ENCODE measurements around the gene ZNF414. TPM values are rescaled to one million over a fixed set of nuclear protein-coding genes. Genes with fewer than 3 reads are reported as not detected.

The ZNF414 gene
- total RNA-seq, 4 donors from 2014 or later, result 9.1 to 44.3 (median 34.4) TPM

DNA sequence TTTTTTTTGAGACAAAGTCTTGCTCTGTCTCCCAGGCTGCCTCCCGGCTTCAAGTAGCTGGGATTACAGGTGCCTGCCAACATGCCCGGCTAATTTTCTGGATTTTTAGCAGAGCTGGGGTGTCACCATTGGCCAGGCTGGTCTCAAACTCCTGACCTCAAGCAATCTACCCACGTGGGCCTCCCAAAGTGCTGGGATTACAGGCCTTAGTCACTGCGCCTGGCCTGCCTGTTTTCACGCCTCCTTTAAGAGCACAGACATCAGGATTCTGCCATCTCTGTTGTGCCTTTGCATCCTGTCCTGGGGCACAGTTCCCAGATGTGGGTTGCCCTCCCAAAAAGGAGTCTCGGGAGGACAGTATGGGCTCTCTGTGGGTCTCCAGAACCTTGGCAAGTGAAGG is 9.0 kb downstream of the ZNF414 start:
- Histone ChIP-seq H3K4me1 (peaks cover 5 to 11% of the 10 kb centered on the region in 2 donors), H3K27me3 (no peaks in the 10 kb centered on the region), H3K9me3 (no peaks in the 10 kb centered on the region), H3K4me3 (replicated peaks in 1 of 3) (no peak overlapping the region), H3K27ac (no peak overlapping the region), H3K36me3 (no peaks in the 10 kb centered on the region)
- no peak for DNase-seq
- 80 to 87% methylated on average over 6 of the region's 6 CpGs for WGBS, 2 donors
- intact Hi-C loops (cut with DNase I), result loop anchor here (5.0 kb wide), 1 partner anchor 153 kb away; no protein-coding TSS in a partner anchor
- TF ChIP-seq CTCF (IDR thresholded peaks at IDR 0.05) (no peak), POLR2A (IDR thresholded peaks at IDR 0.05) (no peak)

DNA sequence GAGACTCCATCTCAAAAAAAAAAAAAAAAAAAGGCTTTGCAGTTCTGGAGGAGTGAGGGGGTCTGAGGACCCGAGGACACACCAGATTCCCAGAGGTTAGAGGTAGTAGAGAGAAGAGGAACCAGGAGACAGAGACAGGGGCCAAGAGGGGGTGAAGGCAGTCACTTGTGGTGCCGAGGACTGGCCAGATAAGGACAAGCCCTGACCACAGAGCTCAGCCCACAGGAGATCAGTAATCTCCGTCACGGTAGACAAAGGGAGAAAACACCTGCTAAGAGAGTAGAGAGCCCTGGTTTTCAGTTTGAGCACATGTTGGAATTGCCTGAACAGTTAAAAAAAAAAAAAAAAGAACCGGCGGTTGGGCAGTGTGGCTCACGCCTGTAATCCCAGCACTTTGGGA is 9.8 kb downstream of the ZNF414 start:
- Histone ChIP-seq H3K27ac (no peak overlapping the region), H3K36me3 (no peaks in the 10 kb centered on the region), H3K9me3 (no peaks in the 10 kb centered on the region), H3K27me3 (no peaks in the 10 kb centered on the region), H3K4me3 (replicated peaks in 1 of 3) (no peak overlapping the region), H3K4me1 (peaks cover 5 to 11% of the 10 kb centered on the region in 2 donors)
- 90 to 92% methylated on average over 7 of the region's 7 CpGs for WGBS, 2 donors
- intact Hi-C loops (cut with DNase I), result no loop called here
- TF ChIP-seq CTCF (IDR thresholded peaks at IDR 0.05) (no peak), POLR2A (IDR thresholded peaks at IDR 0.05) (no peak)
- DNase-seq, result no peak

DNA sequence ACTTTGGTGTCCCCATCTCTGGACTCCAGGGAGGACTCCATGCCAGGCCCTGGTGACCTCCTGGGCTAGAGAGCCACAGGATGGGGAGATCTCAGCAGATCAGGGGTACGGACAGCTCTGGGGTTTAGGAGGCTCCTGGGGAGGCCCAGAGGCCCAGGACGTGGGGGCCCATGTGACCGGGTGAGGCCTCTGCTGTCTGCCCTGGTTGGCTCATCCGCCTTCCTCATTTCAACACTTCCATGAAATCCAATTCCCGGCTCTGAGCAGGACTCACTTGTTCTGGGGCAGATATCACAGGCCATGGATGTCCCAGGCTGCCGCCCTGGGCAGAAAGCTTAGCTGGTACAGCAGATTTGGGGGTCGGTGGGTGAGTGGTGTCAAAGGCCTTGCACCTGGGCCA is 10.5 kb downstream of the ZNF414 start:
- no peak overlapping the region for H3K27ac ChIP-seq
- no peak for DNase-seq
- H3K9me3 ChIP-seq, result no peaks in the 10 kb centered on the region
- TF ChIP-seq POLR2A (IDR thresholded peaks at IDR 0.05), result no peak
- TF ChIP-seq CTCF (IDR thresholded peaks at IDR 0.05), result no peak
- H3K4me3 ChIP-seq (replicated peaks in 1 of 3), result no peak overlapping the region
- intact Hi-C loops (cut with DNase I), result no loop called here
- no peaks in the 10 kb centered on the region for H3K36me3 ChIP-seq
- H3K27me3 ChIP-seq, result no peaks in the 10 kb centered on the region
- WGBS, 2 donors, result 94 to 96% methylated on average over 7 of the region's 7 CpGs
- H3K4me1 ChIP-seq, result peaks cover 5 to 11% of the 10 kb centered on the region in 2 donors

GRCh38 chr19:8501981-8502380 is 12.0 kb downstream of the ZNF414 start:
- H3K4me1 ChIP-seq, result peaks cover 5 to 11% of the 10 kb centered on the region in 2 donors
- no peak overlapping the region for H3K4me3 ChIP-seq (replicated peaks in 1 of 3)
- no peak overlapping the region for H3K27ac ChIP-seq
- H3K36me3 ChIP-seq, result no peaks in the 10 kb centered on the region
- 73 to 85% methylated on average over 4 to 14 of the region's 14 CpGs for WGBS, 2 donors
- intact Hi-C loops (cut with DNase I), result no loop called here
- no peaks in the 10 kb centered on the region for H3K27me3 ChIP-seq
- DNase-seq, result no peak
- H3K9me3 ChIP-seq, result no peaks in the 10 kb centered on the region
- TF ChIP-seq POLR2A (IDR thresholded peaks at IDR 0.05) (no peak), CTCF (IDR thresholded peaks at IDR 0.05) (no peak)

- intact Hi-C loops (cut with DNase I), result no loop called here
- H3K4me3 ChIP-seq (replicated peaks in 1 of 3), result no peak overlapping the region
- no peak overlapping the region for H3K27ac ChIP-seq
- H3K27me3 ChIP-seq, result no peaks in the 10 kb centered on the region
- TF ChIP-seq POLR2A (IDR thresholded peaks at IDR 0.05), result no peak
- H3K4me1 ChIP-seq, result peaks cover 3 to 9% of the 10 kb centered on the region in 2 donors
- DNase-seq, result no peak
- H3K36me3 ChIP-seq, result no peaks in the 10 kb centered on the region
- WGBS, 2 donors, result 71 to 85% methylated on average over 6 of the region's 6 CpGs
- H3K9me3 ChIP-seq, result no peaks in the 10 kb centered on the region
Observed at GRCh38 chr19:8501516-8501915, 12.5 kb downstream of the ZNF414 start.

DNA sequence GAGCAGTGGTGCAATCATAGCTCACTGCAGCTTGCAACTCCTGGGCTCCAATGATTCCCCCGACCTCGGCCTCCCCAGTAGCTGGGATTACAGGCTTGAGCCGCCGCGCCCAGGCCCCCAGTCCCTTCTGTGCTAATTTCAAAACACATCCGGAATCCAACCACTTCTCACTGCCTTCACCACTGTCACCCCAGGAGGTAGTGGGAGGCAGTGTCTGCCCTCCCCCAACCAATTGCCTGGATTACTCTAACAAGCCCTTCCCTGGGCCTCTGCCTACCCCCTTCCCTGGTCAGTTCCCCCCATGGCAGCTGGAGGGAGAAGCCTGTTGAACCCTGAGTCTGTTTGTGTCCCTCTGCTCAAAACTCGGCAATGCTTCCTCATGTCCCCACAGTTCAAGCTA is 13.8 kb downstream of the ZNF414 start:
- 53 to 59% methylated on average over 7 of the region's 7 CpGs for WGBS, 2 donors
- intact Hi-C loops (cut with DNase I), result no loop called here
- TF ChIP-seq POLR2A (IDR thresholded peaks at IDR 0.05), result no peak
- TF ChIP-seq CTCF (IDR thresholded peaks at IDR 0.05), result no peak

More for the DNA sequence above, 13.8 kb downstream of the ZNF414 start:
- no peaks in the 10 kb centered on the region for H3K36me3 ChIP-seq
- no peak overlapping the region for H3K4me3 ChIP-seq (replicated peaks in 1 of 3)
- DNase-seq, result no peak
- H3K27me3 ChIP-seq, result no peaks in the 10 kb centered on the region
- H3K4me1 ChIP-seq, result no peaks in the 10 kb centered on the region
- H3K27ac ChIP-seq, result no peak overlapping the region
- no peaks in the 10 kb centered on the region for H3K9me3 ChIP-seq
